Left lung (tissue), 10 donors: ENCODE data around the gene GPR139. TPM values are rescaled to one million over a fixed set of nuclear protein-coding genes. Genes with fewer than 3 reads are reported as not detected.

Experiments used
- ATAC-seq: fragments of 200-7000 bp; cut with Tn5 transposase; one replicate; pipeline ENCODE4 v1.9.1; 2020; ENCODE audit warnings: moderate library complexity
- DNase-seq, 4 donors: peaks; one replicate each; pipeline ENCODE4 v3.0.0-alpha.2; 2013 to 2020
- H3K27ac ChIP-seq, 2 donors: fragments of 200-600 bp; sonication (generic) in 1 of 2; one replicate each; pipeline versions ENCODE4 v1.5.0 to v1.8.0; 2020 to 2021
- H3K27me3 ChIP-seq, 2 donors: fragments of 200-600 bp; sonication (generic) in 1 of 2; one replicate each; pipeline versions ENCODE4 v1.5.0 to v1.8.0; 2020 to 2021
- H3K36me3 ChIP-seq, 2 donors: fragments of 200-600 bp; sonication (generic) in 1 of 2; one replicate each; pipeline versions ENCODE4 v1.5.0 to v1.8.0; 2020 to 2021
- H3K4me1 ChIP-seq, 2 donors: fragments of 200-600 bp; one replicate each; pipeline ENCODE4 v1.8.0; 2021
- H3K4me3 ChIP-seq, 2 donors: fragments of 200-600 bp; sonication (generic) in 1 of 2; one replicate each; pipeline versions ENCODE4 v1.5.0 to v1.8.0; 2020 to 2021; ENCODE audit warnings: mild to moderate bottlenecking in 1 of 2
- H3K9me3 ChIP-seq, 2 donors: fragments of 200-600 bp; sonication (generic) in 1 of 2; one replicate each; pipeline versions ENCODE4 v1.5.0 to v1.8.0; 2020 to 2021
- intact Hi-C, 2 donors: fragments of 100-400 bp; cut with DNase I; formaldehyde crosslinking; loops; one replicate each; pipeline versions ENCODE4 v1.11.2 to v1.14.2; 2022
- polyA plus RNA-seq, 6 donors: library from polyadenylated mRNA; unstranded; fragments of 120-200 nt; gene quantifications; one replicate each; pipeline ENCODE4 v1.2.1, GENCODE V29; 2013; ENCODE audit not compliant: insufficient read length in 6 of 6
- total RNA-seq, 2 donors: library from RNA; stranded (reverse); fragmentation: NEBNext Ultra II Directional; extraction: Animal tissue kit (Norgen Biotek cat#: 25700); gene quantifications; one replicate each; pipeline ENCODE4 v1.2.1, GENCODE V29; 2021
- TF ChIP-seq, protein P1 (sequence below), 2 donors: fragments of 200-600 bp; sonication (generic) in 1 of 2; IDR thresholded peaks; one replicate each; pipeline versions ENCODE4 v1.5.0 to v1.8.0; 2021; ENCODE audit warnings: antibody characterized with exemption in 2 of 2
- donor health status: DM: no; HTN: yes; CAD: no.
- donor health status: DM: no; HTN: no; CAD: no.

The GPR139 gene
- total and polyA plus RNA-seq, 8 donors: not detected

DNA sequence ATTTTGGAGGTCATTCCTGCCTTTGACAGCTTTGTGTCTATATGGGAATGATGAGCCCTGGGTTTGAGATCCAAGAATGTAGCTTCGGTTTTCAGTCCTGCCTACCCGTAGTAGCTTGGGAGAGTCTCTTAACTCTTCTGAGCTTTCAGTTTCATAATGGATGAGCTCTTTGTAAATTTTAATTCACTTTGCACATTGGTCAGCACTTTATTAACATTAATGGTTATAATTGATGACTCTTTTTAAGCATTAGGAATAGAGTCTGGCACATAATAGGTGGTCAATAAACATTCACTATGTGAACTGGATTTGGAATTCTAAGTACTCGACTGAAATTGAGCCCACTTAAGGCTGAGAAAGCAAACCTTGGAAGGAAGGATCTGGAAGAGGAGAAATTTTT is 17.3 kb downstream of the GPR139 start:
- H3K27me3 ChIP-seq: peaks cover 0 to 14% of the 10 kb centered on the region in 2 donors
- no peak overlapping the region for H3K27ac ChIP-seq
- no peaks in the 10 kb centered on the region for H3K9me3 ChIP-seq
- no peaks in the 10 kb centered on the region for H3K4me1 ChIP-seq
- no peak overlapping the region for H3K4me3 ChIP-seq
- no peaks in the 10 kb centered on the region for H3K36me3 ChIP-seq
- TF ChIP-seq, protein P1, sequence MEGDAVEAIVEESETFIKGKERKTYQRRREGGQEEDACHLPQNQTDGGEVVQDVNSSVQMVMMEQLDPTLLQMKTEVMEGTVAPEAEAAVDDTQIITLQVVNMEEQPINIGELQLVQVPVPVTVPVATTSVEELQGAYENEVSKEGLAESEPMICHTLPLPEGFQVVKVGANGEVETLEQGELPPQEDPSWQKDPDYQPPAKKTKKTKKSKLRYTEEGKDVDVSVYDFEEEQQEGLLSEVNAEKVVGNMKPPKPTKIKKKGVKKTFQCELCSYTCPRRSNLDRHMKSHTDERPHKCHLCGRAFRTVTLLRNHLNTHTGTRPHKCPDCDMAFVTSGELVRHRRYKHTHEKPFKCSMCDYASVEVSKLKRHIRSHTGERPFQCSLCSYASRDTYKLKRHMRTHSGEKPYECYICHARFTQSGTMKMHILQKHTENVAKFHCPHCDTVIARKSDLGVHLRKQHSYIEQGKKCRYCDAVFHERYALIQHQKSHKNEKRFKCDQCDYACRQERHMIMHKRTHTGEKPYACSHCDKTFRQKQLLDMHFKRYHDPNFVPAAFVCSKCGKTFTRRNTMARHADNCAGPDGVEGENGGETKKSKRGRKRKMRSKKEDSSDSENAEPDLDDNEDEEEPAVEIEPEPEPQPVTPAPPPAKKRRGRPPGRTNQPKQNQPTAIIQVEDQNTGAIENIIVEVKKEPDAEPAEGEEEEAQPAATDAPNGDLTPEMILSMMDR (IDR thresholded peaks at IDR 0.05): no peak
- ATAC-seq: no peak
- intact Hi-C loops: no loop called here
- no peak for DNase-seq

DNA sequence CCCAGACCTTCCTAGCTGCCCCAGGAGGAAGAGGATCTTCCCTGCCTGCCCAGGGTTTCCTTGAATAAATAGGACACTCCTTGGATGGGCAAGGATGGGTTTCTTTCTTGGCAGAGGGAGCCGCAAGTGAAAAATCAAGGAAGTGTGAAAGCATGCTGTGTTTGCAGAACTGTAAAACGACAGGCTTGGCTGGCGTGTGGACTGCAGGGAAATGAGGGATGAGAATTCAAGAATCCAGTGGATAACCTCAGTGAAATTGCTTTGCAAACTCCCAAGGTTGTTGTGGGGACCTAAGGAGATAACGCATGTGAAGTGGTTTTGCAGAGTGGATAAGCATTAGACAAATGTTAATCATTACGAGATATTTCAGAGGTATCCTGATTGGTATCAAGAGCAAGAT is 20.4 kb downstream of the GPR139 start:
- Histone ChIP-seq H3K4me3 (no peak overlapping the region), H3K27me3 (peaks cover 0 to 5% of the 10 kb centered on the region in 2 donors), H3K9me3 (no peaks in the 10 kb centered on the region), H3K36me3 (no peaks in the 10 kb centered on the region), H3K4me1 (no peaks in the 10 kb centered on the region), H3K27ac (no peak overlapping the region)
- DNase-seq: no peak
- ATAC-seq: no peak
- TF ChIP-seq, protein P1 (IDR thresholded peaks at IDR 0.05): no peak
- intact Hi-C loops: no loop called here

GRCh38 chr16:20051611-20052010 is 22.1 kb downstream of the GPR139 start:
- TF ChIP-seq, protein P1 (IDR thresholded peaks at IDR 0.05): no peak
- no peak for ATAC-seq

GRCh38 chr16:20051147-20051546 is 22.5 kb downstream of the GPR139 start:
- Histone ChIP-seq H3K9me3 (no peaks in the 10 kb centered on the region), H3K27me3 (peaks cover 0 to 5% of the 10 kb centered on the region in 2 donors), H3K4me1 (no peaks in the 10 kb centered on the region), H3K36me3 (no peaks in the 10 kb centered on the region), H3K4me3 (no peak overlapping the region), H3K27ac (no peak overlapping the region)
- intact Hi-C loops: no loop called here
- TF ChIP-seq, protein P1 (IDR thresholded peaks at IDR 0.05): no peak
- ATAC-seq: no peak
- no peak for DNase-seq

More at GRCh38 chr16:20051611-20052010, 22.1 kb downstream of the GPR139 start:
- no peak overlapping the region for H3K27ac ChIP-seq
- H3K4me1 ChIP-seq: no peaks in the 10 kb centered on the region
- intact Hi-C loops: no loop called here
- H3K27me3 ChIP-seq: peaks cover 0 to 5% of the 10 kb centered on the region in 2 donors
- H3K36me3 ChIP-seq: no peaks in the 10 kb centered on the region
- no peaks in the 10 kb centered on the region for H3K9me3 ChIP-seq
- no peak for DNase-seq
- no peak overlapping the region for H3K4me3 ChIP-seq

- ATAC-seq: no peak
- Histone ChIP-seq H3K27ac (no peak overlapping the region), H3K4me3 (no peak overlapping the region), H3K4me1 (no peaks in the 10 kb centered on the region), H3K9me3 (no peaks in the 10 kb centered on the region), H3K27me3 (peaks cover 0 to 5% of the 10 kb centered on the region in 2 donors), H3K36me3 (no peaks in the 10 kb centered on the region)
- TF ChIP-seq, protein P1 (IDR thresholded peaks at IDR 0.05): no peak
- intact Hi-C loops: no loop called here
- DNase-seq: no peak
Observed at GRCh38 chr16:20049831-20050230, 23.9 kb downstream of the GPR139 start.
